Adrenal gland (tissue), 12 donors: ENCODE data around the gene BAHCC1. TPM values are rescaled to one million over a fixed set of nuclear protein-coding genes. Genes with fewer than 3 reads are reported as not detected.

Source experiments
- DNase-seq, 7 donors: peaks; one replicate each; pipeline ENCODE4 v3.0.0-alpha.2; 2019 to 2020
- H3K27ac ChIP-seq, 5 donors: fragments of 200-600 bp; sonication (generic) in 4 of 5; 1 replicate in 3 of 5; 2 replicates in 2 of 5; pipeline versions ENCODE4 v1.5.1 to v1.8.0; 2016 to 2020; ENCODE audit warnings: mild to moderate bottlenecking in 1 of 5
- H3K27me3 ChIP-seq: fragments of 200-600 bp; 2 replicates; pipeline ENCODE4 v1.8.0; 2021
- H3K36me3 ChIP-seq, 2 donors: fragments of 200-600 bp; replicated peaks in 1 of 2; 1 replicate in 1 of 2; 2 replicates in 1 of 2; pipeline versions ENCODE4 v1.5.1 to v1.8.0; 2018 to 2022
- H3K4me1 ChIP-seq, 2 donors: fragments of 200-600 bp; replicated peaks in 1 of 2; 1 replicate in 1 of 2; 2 replicates in 1 of 2; pipeline versions ENCODE4 v1.5.1 to v1.8.0; 2018 to 2021
- H3K4me3 ChIP-seq, 4 donors: fragments of 200-600 bp; sonication (generic) in 3 of 4; one replicate each; pipeline ENCODE4 v1.5.1; 2016 to 2018
- H3K9me3 ChIP-seq, 3 donors: fragments of 200-600 bp; sonication (generic) in 1 of 3; replicated peaks in 1 of 3; 1 replicate in 2 of 3; 2 replicates in 1 of 3; pipeline versions ENCODE4 v1.5.1 to v1.8.0; 2016 to 2021
- CTCF ChIP-seq, 6 experiments: fragments of 450-650 bp in 4 of 6; fragments of 200-600 bp in 2 of 6; sonication (generic) in 1 of 6; IDR thresholded peaks; 1 replicate in 5 of 6; 2 replicates in 1 of 6; pipeline versions ENCODE4 v1.5.1 to v1.8.0; 2016 to 2021; ENCODE audit warnings: antibody characterized with exemption in 6 of 6, mild to moderate bottlenecking in 2 of 6, moderate library complexity in 1 of 6
- POLR2A ChIP-seq, 2 donors: fragments of 450-650 bp; IDR thresholded peaks; one replicate each; pipeline ENCODE4 v1.6.1; 2017; ENCODE audit warnings: antibody characterized with exemption in 2 of 2, mild to moderate bottlenecking in 2 of 2, moderate library complexity in 1 of 2
- WGBS, 4 donors: extraction: QIAGEN DNeasy Blood & Tissue Kit in 2 of 4; methylation state at CpG; one replicate each; pipeline versions ENCODE4 v1.1.5 to v1.1.7; 2013 to 2017; 5-methylcytosine and 5-hydroxymethylcytosine counted together
- intact Hi-C, 2 donors: fragments of 100-400 bp; cut with DNase I; formaldehyde crosslinking; loops; one replicate each; pipeline versions ENCODE4 v1.14.1 to v1.15.0; 2022 to 2023
- polyA plus RNA-seq, 3 donors: library from polyadenylated mRNA; stranded (reverse); fragments of 200-250 nt in 2 of 3; fragments of 350-450 nt in 1 of 3; fragmentation: Illumina TruSeq in 1 of 3; extraction: RNeasy Lipid Tissue Mini Kit (QIAGEN cat#74804) in 1 of 3; gene quantifications; one replicate each; pipeline ENCODE4 v1.2.3, GENCODE V29; 2013 to 2014
- total RNA-seq, 9 donors: library from RNA; depleted of rRNA in 4 of 9; stranded (reverse); fragments of >200 nt in 4 of 9; fragments of 120-200 nt in 1 of 9; fragmentation: NEBNext Ultra II Directional in 1 of 9; extraction: Animal tissue kit (Norgen Biotek cat#: 25700) in 1 of 9; gene quantifications; one replicate each; pipeline versions ENCODE4 v1.1.0 to v1.2.4, GENCODE V29; 2013 to 2023
- donor health status: healthy with polysubstance abuse.
- donor health status: Bipolar disorder and iron deficiency.
- donor health status: DM: yes; HTN: yes; CAD: no.
- donor health status: DM: no; HTN: no; CAD: no.
- donor health status: DM: no; HTN: no; CAD: no.
- donor health status: DM: yes; HTN: yes; CAD: no.

BAHCC1 gene
- total and polyA plus RNA-seq, 12 donors, result 1.7 to 68.0 (median 18.4) TPM

DNA sequence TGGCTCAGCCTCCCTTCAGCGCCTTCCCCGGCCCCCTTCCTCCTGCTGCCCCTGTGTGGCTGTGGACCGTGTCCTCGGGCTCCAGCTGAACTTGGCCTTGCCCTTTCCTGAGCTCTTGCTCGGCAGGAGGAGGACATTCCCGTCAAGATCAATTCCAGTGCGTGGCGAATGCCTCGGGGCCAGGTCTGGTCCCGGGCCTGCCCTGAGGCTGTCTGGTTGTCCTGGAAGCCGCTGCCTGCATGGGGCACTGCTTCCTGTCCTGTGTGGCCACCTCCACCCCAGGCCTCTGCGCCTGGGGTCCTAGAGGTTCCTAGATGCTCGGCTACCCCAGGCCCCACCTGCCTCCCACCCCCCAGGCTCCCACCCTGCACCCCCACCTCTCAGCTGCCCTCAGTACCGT lies 12.8 kb downstream of the BAHCC1 start:
- Histone ChIP-seq H3K27ac (no peak overlapping the region), H3K4me1 (peaks cover 0 to 33% of the 10 kb centered on the region in 2 donors), H3K27me3 (no peaks in the 10 kb centered on the region), H3K4me3 (no peak overlapping the region), H3K36me3 (no peaks in the 10 kb centered on the region), H3K9me3 (no peaks in the 10 kb centered on the region)
- 72 to 90% (median 81%) methylated on average over 2 to 14 of the region's 14 CpGs; no CpG with 5 or more reads in 1 of the 4 donors for WGBS, 4 donors
- no peak for DNase-seq
- TF ChIP-seq CTCF (IDR thresholded peaks at IDR 0.05) (no peak), POLR2A (IDR thresholded peaks at IDR 0.05) (no peak)
- intact Hi-C loops, result no loop called here

GRCh38 chr17:81409190-81409935 lies 14.1 kb downstream of the BAHCC1 start:
- Histone ChIP-seq H3K27me3 (no peaks in the 10 kb centered on the region), H3K4me1 (peaks cover 0 to 28% of the 10 kb centered on the region in 2 donors), H3K9me3 (no peaks in the 10 kb centered on the region), H3K27ac (peak overlapping the region in 2 of 5 donors; percentile 33 to 49), H3K4me3 (no peak overlapping the region), H3K36me3 (no peaks in the 10 kb centered on the region)
- TF ChIP-seq POLR2A (IDR thresholded peaks at IDR 0.05), result no peak
- peak in 2 of 6 experiments; percentile 1 to 5 for TF ChIP-seq CTCF (IDR thresholded peaks at IDR 0.05)
- DNase-seq, result peak in 6 of 7 donors; percentile 68 to 84 (median 78)
- WGBS, 4 donors, result 57 to 67% (median 67%) methylated on average over 13 to 27 of the region's 27 CpGs
- intact Hi-C loops, result no loop called here

- Histone ChIP-seq H3K4me1 (peaks cover 0 to 13% of the 10 kb centered on the region in 2 donors), H3K27ac (no peak overlapping the region), H3K4me3 (no peak overlapping the region), H3K36me3 (no peaks in the 10 kb centered on the region), H3K27me3 (no peaks in the 10 kb centered on the region), H3K9me3 (no peaks in the 10 kb centered on the region)
- 90 to 92% (median 91%) methylated on average over 7 to 16 of the region's 16 CpGs for WGBS, 4 donors
- DNase-seq, result no peak
- TF ChIP-seq CTCF (IDR thresholded peaks at IDR 0.05) (no peak), POLR2A (IDR thresholded peaks at IDR 0.05) (no peak)
- intact Hi-C loops, result no loop called here
Observed at GRCh38 chr17:81410852-81411251, 15.6 kb downstream of the BAHCC1 start.

- intact Hi-C loops, result no loop called here
- DNase-seq, result no peak
- Histone ChIP-seq H3K4me1 (peaks cover 0 to 9% of the 10 kb centered on the region in 2 donors), H3K9me3 (no peaks in the 10 kb centered on the region), H3K4me3 (no peak overlapping the region), H3K36me3 (no peaks in the 10 kb centered on the region), H3K27me3 (no peaks in the 10 kb centered on the region), H3K27ac (no peak overlapping the region)
- WGBS, 4 donors, result 76 to 94% (median 84%) methylated on average over 4 to 8 of the region's 8 CpGs
- TF ChIP-seq POLR2A (IDR thresholded peaks at IDR 0.05), result no peak
- no peak for TF ChIP-seq CTCF (IDR thresholded peaks at IDR 0.05)
Observed at GRCh38 chr17:81411305-81411704, 16.0 kb downstream of the BAHCC1 start.
